ENCODE results near the gene MRPS25.

DNA sequence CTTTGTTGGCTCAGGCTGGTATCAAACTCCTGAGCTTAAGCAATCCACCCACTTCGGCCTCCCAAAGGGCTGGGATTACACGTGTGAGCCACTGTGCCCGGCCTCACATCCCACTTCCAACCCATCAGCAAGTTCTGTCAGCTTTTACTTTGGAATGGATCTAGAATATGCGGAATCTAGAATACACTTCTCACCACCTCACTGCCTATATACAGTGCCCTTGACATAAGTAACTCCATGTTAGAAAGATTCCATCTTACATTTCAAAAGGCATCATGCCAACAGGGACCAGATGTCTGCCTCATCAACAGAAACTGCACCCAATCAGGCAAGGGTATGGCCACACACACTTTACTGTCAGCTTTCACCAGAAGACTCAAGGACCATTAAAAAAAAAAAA is 43.8 kb upstream of the MRPS25 start:
- TF ChIP-seq, protein P1, sequence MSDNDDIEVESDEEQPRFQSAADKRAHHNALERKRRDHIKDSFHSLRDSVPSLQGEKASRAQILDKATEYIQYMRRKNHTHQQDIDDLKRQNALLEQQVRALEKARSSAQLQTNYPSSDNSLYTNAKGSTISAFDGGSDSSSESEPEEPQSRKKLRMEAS (IDR thresholded peaks at IDR 0.05; ENCODE audit: low read depth, low read length) = no peak
- TF ChIP-seq, protein P2, sequence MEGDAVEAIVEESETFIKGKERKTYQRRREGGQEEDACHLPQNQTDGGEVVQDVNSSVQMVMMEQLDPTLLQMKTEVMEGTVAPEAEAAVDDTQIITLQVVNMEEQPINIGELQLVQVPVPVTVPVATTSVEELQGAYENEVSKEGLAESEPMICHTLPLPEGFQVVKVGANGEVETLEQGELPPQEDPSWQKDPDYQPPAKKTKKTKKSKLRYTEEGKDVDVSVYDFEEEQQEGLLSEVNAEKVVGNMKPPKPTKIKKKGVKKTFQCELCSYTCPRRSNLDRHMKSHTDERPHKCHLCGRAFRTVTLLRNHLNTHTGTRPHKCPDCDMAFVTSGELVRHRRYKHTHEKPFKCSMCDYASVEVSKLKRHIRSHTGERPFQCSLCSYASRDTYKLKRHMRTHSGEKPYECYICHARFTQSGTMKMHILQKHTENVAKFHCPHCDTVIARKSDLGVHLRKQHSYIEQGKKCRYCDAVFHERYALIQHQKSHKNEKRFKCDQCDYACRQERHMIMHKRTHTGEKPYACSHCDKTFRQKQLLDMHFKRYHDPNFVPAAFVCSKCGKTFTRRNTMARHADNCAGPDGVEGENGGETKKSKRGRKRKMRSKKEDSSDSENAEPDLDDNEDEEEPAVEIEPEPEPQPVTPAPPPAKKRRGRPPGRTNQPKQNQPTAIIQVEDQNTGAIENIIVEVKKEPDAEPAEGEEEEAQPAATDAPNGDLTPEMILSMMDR (IDR thresholded peaks at IDR 0.05; ENCODE audit: low read depth, low read length) = no peak

Measured in NB4 (cell line).